Measurements from ENCODE around the gene PLK2. TPM values are rescaled to one million over a fixed set of nuclear protein-coding genes. Genes with fewer than 3 reads are reported as not detected.

Gene PLK2
- total and polyA plus RNA-seq, 2 of the 4 experiments (the other 2 are of a cell fraction): 129 to 337 TPM

DNA sequence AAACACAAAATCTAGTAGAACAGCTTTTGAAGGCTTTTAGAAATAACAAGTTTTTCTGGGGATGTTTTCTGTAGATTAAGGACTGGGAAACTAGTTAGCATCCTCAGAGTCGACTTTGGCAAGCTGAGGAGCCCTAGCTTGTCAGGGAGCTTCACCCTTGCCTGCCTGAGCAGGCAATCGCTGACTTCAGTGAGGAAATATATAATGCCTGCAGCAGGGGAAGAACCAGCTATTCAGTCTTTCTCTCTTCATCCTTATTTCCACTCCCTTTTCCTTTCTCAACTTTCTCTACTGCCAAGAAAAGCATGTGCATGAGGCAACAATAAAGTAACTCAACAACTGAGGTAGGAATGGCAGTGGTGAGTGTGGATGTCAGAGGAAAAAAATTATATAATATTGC lies 54.7 kb downstream of the PLK2 start:
- Histone ChIP-seq H2AK9ac (replicated peaks; ENCODE audit: low read depth, low read length, poor library complexity) (no peak overlapping the region), H4K91ac (ENCODE audit: insufficient read depth, low read depth, low read length) (no peak overlapping the region), H3K56ac (ENCODE audit: extremely low read depth, insufficient read depth, low read length) (no peak overlapping the region), H4K5ac (ENCODE audit: low read depth, low read length) (no peak overlapping the region), H3K36me3 (ENCODE audit: control insufficient read depth, insufficient read depth, low read length) (no peaks in the 10 kb centered on the region), H3K79me1 (ENCODE audit: low read depth in 1 of 2, low read length in 2 of 2) (no peaks in the 10 kb centered on the region), H3K9me3 (ENCODE audit: control insufficient read depth, insufficient read depth, low read length) (no peaks in the 10 kb centered on the region), H2BK120ac (ENCODE audit: low read depth, low read length) (no peak overlapping the region), H4K8ac (ENCODE audit: low read depth in 2 of 2, low read length in 2 of 2) (no peak overlapping the region), H3K23ac (ENCODE audit: low read depth, low read length) (no peak overlapping the region), H3K4me2 (ENCODE audit: low read depth, low read length) (no peak overlapping the region), H2BK15ac (ENCODE audit: low read depth, low read length) (no peak overlapping the region), H2BK20ac (ENCODE audit: low read depth, low read length) (no peak overlapping the region), H3K14ac (replicated peaks; ENCODE audit: low read depth, low read length) (no peak overlapping the region), H3K4me1 (ENCODE audit: control insufficient read depth, insufficient read depth, low read length) (peaks cover 4% of the 10 kb centered on the region; the same call in 1 of the 2 replicates), H3K27ac (ENCODE audit: insufficient read depth, low read length) (no peak overlapping the region), H3K9me1 (ENCODE audit: insufficient read depth, low read length) (peaks cover 4% of the 10 kb centered on the region; the same call in 1 of the 2 replicates), H3K9ac (ENCODE audit: low read depth, low read length) (no peak overlapping the region), H3K4ac (ENCODE audit: low read depth, low read length) (no peak overlapping the region), H3K27me3 (ENCODE audit: control insufficient read depth, insufficient read depth, low read length) (no peaks in the 10 kb centered on the region), H4K20me1 (ENCODE audit: insufficient read depth, low read length) (no peaks in the 10 kb centered on the region), H2AK5ac (ENCODE audit: low read depth, low read length) (no peak overlapping the region), H2BK5ac (ENCODE audit: low read depth, low read length, poor library complexity, severe bottlenecking) (no peak overlapping the region), H3K18ac (ENCODE audit: low read depth, low read length) (no peak overlapping the region), H3K4me3 (ENCODE audit: insufficient read depth, low read depth, low read length) (no peak overlapping the region), H2AFZ (replicated peaks; ENCODE audit: low read length, poor library complexity) (no peak overlapping the region)
- intact Hi-C loops (cut with micrococcal nuclease) (no loop called here), in situ Hi-C loops (cut with MboI; ENCODE audit: low sequenced_read_pairs) (no loop called here), dilution Hi-C loops (cut with HindIII; ENCODE audit: low sequenced_read_pairs, unreplicated experiment) (no loop called here)
- WGBS, 2 experiments (ENCODE audit: extremely low coverage in 2 of 2, insufficient read length in 1 of 2): no CpG with 5 or more reads among the region's 2 CpGs
- ChIA-PET CTCF (interaction anchor here (0.6 kb wide), 1 partner anchor 196 kb away, joined by 3 read pairs; no protein-coding TSS in a partner anchor), POLR2A (ENCODE audit: unreplicated experiment) (no interaction called here)
- no peak for TF ChIP-seq SMC3 (IDR thresholded peaks at IDR 0.05; ENCODE audit: low read depth, low read length)
- TF ChIP-seq CHD1 (IDR thresholded peaks at IDR 0.05; ENCODE audit: low read depth, low read length): no peak
- no peak for TF ChIP-seq CEBPB (IDR thresholded peaks at IDR 0.05; ENCODE audit: low read depth, low read length)
- TF ChIP-seq CTCF (conservative IDR thresholded peaks at IDR 0.05; ENCODE audit: low read depth, low read length): no peak
- TF ChIP-seq FOS (IDR thresholded peaks at IDR 0.05; ENCODE audit: low read depth, low read length): no peak
- BruUV-seq (replicated peaks): no TSS peak
- no peak for DNase-seq
- ATAC-seq (ENCODE audit: low read depth): no peak

All from IMR-90 (cell line).